SW480 (cell line): ENCODE results near the gene SEMA3F.

Experiments
- DNase-seq: peaks from one replicate; pipeline ENCODE4 v3.0.0-alpha.2; 2016; ENCODE audit warnings: low spot score

Gene SEMA3F

DNA sequence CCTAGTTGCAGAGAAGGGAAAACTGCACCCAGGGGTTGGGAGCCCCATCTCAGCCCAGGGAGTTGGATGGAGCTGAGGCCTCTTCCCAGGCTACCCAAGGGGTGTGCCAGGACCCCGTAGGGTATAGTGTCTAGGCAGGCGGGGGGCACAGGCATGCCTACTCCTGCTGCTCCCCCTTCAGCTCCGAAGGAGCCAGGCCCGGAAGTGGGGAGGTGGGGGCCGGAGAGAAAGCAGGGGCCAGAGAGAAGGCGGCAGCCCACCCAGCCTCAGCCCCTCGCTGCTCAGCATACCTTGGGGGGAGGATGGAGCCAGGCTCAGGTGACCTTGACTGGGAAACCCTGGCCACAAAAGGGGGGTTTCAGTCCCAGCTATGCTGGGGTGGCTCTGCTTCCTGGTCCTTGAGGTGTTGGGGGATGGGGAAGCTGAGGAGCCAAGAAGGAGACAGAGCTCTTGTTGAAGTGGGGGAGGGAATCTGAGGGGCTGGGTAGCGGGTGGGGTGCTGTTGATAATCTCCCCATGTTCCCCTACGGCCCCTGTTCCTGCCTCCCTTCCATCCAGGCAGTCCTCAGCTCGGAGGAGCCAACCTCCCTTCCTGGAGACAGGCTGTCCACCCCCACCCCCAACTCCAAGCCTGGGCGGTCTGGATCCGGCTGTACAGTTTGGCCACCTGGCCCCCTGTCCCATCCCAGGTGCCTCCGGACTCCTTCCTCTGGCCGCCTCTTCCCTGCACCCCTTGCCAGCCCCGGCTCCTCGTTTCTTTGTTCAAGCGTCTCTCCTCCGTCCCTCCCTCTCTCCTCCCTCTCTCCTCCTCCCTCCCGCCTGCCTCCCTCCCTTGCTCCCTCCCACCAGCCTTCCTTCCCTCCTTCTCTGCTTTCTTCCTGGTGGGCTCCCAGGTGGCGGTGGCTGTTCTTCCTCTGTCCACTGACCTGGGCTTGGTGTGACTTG lies 1.7 kb downstream of the SEMA3F start:
- no peak for DNase-seq

DNA sequence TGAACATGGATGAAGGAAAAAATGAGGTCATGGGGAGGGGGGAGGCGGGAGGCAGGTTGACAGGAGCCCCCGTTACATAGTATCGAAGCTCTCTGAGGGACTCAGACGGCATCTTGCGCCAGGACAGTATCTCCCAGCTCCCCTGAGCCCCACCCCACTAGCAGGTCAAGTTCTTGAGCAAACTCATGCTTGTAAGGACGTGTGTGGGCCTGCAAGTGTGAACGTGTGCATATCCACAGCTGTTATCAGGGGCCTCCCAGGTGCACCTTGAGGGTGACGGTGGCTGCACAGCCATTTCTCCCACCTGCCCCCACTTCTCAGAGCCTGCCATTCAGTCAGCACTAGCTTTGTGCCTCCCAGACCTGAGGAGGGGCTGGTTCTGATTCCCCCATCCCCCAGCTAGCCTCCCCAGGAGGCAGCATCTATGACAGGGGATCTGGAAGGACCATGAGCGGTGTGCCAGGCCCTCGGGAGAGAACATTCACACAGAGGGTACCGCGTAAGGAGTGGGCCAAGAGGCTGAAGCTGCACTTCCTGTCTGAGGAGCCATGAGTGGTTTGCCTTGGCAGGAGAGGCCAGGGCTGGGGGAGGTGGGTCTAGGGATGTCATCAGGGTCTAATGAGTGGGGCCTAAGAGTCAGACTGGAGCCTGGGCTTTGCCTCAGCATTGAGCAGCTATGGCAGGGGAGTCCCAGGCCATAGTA lies 2.9 kb downstream of the SEMA3F start:
- no peak for DNase-seq

DNA sequence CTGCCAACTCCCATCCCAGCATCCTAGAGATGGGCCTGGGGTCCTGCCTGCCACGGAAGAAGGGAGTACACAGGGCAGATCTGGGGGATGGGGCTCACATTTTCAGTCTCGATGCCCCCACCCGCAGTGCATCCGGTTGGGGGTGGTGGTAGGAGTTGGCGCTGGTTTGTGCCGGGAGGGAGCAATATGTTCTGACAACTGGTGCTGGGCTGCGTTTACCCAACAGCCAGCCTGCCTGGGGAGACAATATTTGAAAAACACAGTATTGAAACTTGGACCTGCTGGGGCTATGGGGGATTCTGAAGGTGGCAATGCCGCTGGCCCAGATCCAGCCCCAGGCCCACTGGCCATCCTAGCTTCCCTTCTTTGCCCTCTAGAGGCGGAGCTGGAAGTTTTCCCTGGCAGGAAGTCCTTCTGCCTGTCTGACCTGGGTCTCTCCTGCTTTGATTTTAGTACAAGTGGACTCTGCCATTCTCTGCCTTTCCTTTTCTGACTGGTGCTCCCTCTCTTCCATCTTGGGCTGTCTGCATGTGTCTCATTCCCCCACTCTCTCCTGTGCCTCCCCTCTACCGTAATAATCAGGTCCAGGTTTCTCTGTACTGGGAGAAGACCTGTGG lies 3.5 kb downstream of the SEMA3F start:
- no peak for DNase-seq

DNA sequence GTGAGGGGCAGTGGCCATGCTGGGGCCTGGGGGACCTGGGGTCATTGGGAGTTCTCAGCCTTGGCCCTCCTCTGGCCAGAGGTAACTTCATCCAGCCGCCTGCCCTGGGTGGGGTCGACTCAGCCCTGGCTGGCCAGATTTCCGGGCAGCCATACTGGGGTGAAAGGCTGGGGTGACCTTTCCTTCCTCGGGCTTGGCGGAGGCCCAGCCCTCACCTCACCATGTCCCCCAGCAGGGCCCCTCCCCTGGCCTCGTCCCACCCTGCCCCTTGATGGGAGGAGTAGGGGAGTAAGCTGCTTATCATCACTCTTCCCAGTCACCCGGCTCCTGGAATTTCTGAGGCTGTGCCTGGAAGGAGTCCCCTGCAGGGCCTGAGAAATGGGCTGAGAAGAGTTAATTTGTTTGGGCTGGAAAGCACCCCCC lies 5.4 kb downstream of the SEMA3F start:
- DNase-seq: no peak

DNA sequence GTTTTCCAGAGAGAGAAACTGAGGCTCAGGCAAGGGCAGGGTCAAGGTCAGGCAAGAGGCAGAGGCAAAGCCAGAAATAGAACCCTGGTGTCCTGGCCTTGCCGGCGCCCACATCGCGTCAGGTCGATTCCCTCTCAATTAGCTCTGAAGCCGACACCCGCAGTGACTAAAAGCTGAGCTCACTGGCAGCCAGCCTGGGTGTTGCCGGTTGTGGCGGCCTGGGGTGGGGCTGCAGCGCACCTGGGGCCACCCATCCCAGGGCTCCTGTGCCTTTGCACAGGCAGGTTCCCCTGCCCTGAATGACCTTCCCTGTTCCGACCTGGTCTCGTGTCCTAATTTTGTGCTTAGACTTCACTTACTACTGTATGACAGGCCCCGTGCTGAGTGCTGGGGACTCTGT lies 6.2 kb downstream of the SEMA3F start:
- no peak for DNase-seq

DNA sequence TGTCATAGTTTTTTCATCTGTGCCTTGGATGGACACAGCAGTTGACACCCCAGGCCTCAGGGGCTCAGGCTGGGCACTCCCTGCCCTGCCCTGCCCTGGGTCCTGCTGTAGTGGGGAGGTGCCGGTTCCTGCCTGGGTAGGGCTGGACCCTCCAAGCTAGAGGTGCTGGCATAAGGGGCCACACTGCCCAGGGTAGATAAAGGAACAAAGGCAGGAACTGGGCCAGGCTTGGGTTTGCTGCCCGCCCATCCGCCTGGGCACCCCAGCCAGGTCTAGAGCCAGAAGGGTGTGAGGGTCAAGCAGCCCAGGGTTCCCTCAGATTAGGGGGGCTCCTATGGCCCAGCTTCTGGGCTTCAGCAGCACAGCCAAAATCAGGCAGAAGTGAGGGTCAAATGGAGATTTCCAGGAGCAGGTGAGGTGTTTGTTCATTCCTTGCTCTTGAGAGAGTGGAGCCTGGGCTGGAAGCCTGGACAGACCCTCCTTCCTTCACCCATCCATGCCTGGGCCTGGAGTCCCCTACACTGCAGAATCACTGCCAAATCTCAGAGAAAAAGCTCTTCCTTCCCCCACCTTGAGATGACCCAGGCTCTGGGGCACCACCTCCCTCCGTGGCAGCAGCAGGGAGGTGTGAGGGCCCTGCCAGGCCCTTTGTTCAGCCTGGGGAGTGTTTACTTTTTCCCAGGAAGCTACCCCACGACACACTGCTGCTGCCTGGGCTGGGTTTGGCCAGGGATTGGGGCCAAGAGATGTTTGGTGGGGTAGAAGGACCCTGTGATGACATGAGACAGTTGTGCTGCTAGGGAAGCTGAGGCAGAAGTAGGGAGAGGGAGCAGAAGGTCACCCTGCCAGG lies 7.1 kb downstream of the SEMA3F start:
- no peak for DNase-seq

DNA sequence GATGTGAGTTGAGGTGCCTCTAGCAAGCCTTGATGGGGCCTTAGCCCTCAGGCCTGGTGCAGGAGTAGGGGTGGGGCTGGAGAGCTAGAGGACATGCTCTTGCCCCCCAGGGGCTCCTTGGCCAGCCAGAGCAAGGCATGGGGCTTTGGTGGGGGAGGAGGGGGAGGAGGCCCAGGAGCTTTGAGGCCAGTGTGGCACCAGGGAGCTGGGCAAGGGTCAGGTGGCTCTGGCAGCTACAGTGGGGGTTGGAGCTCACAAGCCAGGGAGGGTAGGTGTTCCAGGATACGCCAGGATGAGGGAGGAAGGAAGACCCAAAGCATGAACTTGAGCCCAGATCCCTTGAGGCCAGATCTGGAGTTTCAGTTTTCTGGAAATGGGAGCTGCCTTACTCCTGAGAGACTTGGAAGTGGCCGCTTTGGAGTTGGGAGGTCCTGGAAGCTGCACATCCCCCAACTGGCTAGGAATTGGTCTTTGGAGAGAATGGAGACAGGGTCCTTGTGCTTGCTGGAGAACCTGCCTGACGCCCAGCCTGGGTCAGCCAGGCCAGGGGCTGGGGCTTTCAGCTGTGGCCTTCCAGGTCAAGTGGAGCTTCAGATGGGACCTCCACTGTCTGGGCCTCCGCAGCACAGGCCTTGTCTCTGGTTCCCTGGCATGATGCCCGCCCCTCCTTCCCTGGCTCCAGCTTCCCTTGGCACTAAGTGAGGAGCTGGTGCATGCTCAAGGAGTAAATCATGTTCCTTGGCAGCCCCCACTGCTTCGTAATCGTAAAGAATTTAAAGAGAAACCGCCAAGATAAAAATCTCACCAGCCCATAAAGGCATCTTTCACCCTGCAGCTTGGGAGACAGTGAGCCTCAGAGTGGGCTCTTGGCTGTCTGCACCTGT lies 8.7 kb downstream of the SEMA3F start:
- DNase-seq: no peak

DNA sequence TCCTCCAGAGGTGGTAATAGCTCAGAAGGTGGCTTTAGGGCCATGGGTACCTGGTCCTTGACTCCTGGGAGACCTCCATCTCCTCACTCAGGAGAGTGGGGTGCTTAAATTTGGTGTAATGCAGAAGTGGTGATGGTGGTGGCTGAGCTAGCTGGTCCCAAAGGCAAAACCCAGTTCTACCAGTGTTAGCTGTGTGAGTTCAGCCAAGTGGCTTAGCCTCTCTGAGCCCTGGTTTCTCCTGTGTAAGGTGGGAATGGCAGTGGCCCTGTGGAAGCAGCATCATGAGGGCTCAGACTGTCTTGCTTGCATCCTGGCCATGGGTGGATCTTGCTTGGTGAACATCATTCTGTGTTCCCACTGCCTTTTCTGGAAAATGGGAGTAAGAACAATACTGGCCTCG lies 9.4 kb downstream of the SEMA3F start:
- no peak for DNase-seq

DNA sequence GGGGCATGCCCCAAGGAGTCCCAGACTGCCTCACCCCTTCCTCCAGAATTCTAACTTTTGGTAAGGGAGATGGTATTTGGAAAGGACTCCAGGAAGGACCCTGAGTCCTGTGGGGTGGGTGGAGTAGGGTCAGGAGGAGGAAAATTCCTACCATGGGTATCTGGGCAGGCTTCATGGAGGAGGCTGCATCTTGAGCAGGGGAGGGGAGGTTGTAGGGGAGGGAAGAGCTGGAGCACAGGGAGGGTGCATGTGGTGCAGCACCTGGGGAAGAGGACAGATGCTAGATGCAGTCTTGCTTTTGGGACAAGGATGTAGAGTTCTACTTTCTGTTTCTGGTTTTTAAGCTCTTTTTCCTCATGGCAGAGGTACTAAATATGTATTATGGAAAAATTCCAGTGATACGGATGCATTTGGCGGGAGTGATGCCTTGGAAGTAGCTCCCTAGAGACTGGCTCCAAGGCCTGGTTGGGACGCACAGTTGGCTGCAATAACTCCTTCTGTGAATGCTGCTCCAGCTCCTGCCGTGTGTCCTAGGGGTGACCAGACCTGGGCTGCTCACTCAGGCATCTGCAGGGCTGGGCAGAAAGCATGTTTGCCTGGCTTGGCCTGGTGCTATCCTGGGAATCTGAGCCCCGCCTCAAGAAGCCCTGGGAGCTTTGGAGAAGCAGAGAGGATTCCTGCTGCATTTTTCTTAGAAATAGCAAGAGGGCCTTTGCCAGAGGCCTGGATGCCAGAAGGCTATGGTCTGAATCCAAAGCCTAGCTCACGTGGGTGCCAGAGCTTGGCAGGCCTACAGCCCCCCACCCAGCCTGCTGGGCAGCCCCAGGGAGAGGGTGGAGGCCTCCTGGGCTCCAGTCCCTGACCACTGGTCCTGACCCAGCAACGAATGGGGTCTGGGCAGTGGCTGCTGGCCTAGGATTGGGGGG lies 10.1 kb downstream of the SEMA3F start:
- no peak for DNase-seq

DNA sequence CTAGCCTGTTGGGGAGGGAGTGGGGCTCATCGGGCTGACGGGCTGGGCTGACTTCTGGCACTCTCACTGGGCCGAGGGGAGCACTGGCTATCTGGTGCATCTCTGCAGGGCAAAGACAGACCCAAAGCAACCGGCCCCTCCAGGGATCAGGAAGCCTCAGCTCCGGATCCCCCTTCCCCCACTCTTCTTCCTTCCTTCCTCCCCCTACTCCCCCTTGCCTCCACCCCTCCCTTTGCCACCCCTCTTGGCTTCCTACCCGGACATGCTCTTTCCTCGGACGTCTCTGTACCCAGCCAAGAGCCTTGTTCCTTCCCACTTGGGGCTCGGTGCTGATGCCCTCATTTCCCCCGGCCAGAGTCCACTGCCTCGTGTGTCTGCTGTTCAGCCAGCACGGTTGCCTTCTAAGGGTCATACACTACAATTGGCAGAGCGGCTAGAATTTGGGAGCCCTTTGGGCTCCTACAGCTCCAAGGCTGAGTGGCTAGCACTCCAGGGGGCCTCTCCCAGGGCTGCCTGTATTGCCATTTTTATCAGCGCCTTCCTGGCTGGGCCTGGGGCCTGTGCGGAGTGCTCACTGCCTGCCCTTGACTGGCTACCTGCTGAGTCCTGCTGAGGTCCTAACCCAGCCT lies 10.9 kb downstream of the SEMA3F start:
- no peak for DNase-seq

DNA sequence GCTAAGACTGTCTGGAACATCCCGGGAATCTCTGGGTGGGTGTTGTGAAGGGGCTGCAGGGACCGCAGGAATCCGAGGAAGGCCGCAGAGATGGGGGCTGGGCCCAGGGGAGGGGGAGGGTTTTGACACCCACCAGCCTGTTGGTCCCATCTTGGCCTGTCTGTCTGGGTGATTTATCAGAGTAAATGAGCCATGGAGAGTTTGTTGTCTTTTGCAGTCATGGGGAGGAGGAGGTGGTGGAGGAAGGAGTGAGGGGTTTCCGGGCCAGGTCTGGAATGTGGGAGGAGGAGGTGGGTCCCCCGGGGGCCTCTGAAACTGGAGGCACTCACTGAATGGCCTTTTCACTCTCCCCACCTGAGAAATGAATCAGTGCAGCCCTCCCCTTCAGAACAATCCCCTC lies 11.5 kb downstream of the SEMA3F start:
- no peak for DNase-seq

DNA sequence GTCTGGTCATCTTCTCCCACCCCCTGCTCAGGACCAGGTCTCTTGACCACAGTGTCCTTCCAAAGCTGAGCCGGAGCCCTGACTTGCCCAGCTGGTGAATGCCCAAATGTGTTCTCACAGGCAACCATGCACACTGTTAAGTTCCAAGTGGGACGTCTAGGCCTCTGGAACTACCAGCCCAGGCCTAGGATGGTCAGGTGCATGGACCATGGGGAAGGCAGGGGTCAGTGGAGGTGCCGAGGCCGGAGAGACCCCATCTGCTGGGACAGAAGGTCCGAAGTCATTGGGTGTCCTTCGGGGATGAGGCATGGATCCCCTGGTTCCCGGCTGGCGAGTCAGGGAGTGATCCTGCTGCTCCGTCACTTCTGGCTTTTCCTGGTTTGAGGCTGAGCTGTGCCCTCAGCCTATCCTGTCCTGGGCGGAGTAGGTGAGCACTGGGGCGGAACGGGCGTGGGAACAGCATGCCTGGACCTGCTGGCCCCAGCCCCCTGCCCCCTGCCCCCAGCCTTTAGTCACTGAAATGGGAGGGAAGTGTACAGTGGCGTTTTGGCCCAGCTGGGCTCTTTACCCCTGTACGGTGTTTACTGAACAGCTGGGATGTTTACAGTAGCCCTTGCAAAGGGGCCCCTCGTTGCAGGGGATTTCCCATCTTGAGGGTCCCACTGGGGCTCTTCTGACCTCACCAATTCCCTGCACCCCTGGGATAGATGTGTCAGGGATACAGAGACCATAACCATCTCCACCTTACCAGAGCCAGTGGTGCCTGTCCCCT lies 12.1 kb downstream of the SEMA3F start:
- peak; percentile 63 for DNase-seq

DNA sequence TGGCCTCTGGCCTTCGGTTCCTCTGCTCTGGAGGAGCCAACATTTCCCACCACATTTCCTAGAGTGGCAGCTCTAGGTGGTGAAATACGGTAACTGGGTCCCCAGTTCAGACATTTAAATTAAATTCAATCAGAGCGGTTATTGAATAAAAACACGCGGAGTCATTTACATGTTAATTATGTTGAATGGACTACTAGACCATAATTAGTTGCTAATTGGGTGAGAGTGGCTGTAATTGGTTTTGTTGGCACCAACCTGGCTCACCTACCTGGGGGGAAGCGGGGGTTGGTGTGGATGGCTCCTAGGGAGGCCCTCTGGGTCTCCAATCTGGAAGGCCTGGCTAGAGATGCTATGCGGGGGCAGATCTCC lies 12.7 kb downstream of the SEMA3F start:
- no peak for DNase-seq

DNA sequence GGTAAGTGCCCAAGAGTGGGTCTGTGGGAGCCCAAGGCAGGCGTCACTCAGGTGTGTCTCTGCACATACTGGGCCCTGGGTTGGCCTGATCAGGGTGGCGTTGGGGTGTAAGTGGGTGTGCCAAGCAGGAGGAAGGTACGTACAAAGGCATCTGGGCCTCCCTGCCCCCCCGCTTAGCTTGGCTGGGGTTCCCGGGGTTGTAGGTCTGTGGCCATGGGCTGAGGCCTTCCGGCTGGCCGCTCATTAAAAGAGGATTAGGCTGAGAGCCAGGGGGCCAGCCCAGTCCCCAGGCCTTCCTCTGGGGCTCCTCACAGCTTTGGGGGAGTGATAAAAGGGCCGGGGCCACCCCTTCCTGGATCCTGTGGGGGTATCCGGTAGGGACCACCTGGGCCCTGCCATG lies 13.3 kb downstream of the SEMA3F start:
- DNase-seq: no peak

DNA sequence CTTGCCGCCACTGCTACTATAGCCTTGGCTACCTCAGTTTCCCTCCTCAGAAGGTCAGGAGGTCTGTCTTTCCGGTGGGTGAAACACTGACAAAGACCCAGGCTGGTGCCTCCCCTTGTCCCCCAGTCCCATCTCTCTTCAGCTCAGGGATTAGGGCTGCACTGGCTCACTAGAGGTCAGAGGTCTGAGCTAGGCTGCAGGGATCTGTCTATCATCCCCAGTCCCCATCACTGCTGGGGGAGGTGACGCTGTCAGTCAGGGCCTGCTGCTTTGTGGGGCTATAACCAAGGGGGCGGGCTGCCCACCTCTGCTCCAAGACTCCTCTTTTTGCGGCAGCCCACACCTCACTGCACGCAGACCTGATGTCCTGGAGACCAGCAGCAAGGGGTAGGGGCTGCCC lies 13.7 kb downstream of the SEMA3F start:
- no peak for DNase-seq

DNA sequence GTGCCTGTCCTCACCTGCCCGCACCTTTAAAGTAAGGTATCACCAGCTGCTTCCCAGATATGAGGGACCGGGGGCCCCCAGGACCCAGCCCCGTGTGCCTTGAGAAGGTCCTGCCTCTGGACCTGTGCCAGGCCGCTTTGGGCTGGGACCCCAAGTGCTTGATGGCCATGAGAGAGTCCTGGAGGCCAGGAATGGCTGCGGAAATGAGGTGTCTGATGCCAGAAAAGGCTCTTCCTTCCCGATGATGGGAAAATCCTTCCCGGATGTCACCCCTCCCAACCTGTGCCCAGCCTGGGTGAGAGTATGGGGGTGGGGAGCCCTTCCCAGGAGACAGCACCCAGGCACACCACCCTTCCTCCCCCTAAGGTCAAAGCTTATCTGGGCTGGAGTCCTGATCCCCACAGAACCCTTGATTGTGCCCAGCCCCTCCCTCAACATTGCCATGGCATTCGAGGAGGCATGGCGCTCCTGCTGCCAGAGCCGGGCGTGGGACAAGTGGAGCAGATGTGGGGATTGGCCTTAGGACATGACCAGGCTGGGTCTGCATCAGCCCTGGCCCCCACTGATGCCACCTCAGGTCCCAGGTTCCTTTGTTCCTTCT lies 14.2 kb downstream of the SEMA3F start:
- DNase-seq: no peak

DNA sequence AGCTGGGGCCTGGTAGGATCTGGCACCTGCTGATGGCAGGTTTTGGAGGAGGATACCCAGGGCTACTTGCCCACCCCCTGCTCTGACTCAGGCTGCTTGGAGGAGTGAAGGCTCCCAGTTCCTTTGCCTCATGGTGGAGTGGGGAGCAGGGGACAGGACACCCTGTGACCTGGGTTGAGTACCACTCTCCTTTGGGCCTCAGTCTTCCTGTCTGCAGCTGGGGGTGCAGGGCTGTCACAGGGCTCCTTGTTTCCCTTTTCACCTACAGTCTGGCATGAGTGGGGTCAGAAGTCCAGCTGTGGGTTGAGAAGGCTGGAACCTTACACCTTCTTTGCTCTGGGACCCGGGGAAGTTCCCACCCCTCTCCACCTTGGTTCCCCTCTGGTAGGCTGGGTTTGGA lies 14.7 kb downstream of the SEMA3F start:
- DNase-seq: no peak

DNA sequence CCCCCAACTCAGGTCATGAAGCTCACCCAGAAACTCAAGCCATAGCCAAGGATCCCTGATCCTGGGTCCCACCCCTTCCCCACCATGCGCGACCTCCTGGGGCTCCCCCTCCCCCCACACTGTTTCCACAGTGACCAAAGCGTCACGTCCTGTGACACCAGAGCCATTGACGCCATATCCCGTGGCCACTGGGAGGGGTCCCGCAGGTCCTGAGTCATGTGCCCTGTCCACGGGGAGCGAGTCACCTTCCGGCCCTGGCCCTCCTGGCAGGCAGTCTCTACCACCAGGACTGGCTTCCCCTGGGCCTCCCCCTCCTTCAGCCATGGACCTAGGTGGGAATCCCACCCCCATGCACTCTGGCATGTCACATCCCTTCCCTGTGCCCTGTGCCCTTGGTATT lies 15.6 kb downstream of the SEMA3F start:
- peak; percentile 68 for DNase-seq
